GM19324 (cell line): ENCODE data around the gene NANOS2.

Source experiments
- ATAC-seq: cut with Tn5 transposase; IDR thresholded peaks from one replicate; pipeline ENCODE4 v1.9.1; 2021; ENCODE audit warnings: mild to moderate bottlenecking, moderate library complexity; ENCODE audit not compliant: unreplicated experiment, low FRiP score

NANOS2 gene

DNA sequence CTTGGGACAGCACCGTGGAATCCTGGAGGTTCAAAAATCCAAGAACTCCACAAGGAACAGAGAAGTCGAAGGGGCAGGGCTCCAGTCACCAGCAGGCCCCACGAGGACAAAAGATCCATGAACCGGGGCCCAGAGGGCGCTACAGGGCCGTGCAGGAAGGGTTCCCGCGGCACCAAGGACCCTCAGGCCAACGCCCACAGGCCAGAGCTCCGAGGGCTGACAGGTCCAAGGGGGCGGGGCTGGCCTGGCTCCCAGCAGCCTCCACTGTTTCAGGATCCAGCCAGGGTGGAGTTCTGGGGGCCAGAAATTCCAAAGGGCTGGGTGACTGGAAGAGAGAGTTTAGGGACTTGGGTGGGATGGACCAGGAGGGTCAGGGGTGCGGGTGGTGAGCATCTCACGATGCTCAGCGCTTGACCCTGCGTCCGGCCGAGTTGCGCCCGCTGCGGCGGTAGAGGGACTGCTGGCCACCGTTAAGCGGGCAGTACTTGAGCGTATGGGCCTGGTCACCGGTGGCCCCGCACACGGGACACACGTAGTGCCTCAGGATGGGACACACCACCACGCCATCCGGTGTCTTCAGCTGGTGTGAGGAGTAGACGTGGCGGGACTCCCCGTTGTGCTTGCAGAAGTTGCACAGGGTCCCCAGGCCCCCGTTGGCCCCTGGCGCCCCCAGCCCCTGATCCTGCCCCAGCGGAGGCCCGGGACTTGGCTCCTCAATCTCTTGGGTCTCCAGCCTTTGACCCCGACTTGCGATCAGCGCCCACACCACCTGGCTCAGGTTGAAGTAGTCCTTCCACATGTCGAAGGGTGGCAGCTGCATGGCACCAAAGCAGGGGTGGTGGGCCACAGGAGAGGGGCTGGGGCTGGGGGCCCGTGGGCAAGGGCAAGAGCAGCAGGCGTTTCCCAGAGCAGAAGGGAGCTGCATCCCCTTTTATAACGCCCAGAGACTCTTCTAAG lies at the start of gene NANOS2:
NANOS2 (minus strand) TSS at position 905 of the 957 bp plus-strand sequence; CDS start at position 820, 85 bp downstream.
- no peak for ATAC-seq

DNA sequence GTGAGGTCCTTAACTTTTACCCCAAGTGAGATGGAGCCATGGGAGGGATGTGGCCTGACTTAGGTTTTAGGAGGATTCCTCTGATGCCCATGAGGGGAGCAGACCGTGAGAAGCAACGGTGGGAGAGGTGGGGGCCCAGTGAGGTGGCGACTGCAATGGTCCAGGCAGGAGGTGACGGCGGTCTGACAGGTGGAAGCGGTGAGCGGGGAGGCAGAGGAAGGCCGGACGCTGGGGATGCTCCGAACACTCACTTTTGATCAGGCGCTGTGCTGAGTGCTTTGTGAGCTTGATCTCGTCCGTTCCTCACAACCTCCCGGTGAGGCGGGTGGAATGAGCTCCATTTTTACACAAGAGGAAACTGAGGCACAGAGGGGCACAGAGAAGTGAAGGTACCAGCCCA lies 47.4 kb upstream of the NANOS2 start:
- ATAC-seq = no peak

DNA sequence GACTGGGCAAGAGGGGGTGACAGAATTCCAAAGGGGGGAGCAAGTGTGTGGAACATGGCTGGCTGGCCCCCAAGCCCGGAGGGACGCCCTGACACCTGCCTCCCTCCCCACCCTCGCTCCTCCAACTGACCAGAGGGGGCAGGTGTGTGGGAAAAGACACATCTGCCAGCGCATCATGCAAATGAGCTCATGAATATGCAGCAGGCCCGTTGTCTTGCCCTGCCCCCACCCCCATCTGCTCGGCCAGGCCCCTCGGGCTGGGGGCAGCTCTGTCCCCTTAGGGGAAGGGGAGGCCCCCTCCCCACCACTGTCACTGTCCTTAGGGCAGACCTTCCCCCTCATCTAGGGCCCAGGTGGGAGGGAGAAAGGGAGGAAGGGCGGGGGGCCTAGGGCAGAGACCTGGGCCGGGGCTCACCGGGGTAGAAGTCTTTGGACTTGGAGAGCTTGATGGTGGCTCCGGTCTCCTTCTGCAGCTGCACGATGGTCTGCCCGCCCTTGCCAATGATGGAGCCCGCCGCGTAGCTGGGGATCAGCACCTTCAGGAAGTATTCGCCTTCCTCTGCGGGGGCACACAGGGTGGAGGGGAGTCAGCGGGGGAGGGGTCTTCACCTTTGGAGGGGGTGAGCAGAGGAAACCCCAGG lies 46.1 kb upstream of the NANOS2 start:
- no peak for ATAC-seq

DNA sequence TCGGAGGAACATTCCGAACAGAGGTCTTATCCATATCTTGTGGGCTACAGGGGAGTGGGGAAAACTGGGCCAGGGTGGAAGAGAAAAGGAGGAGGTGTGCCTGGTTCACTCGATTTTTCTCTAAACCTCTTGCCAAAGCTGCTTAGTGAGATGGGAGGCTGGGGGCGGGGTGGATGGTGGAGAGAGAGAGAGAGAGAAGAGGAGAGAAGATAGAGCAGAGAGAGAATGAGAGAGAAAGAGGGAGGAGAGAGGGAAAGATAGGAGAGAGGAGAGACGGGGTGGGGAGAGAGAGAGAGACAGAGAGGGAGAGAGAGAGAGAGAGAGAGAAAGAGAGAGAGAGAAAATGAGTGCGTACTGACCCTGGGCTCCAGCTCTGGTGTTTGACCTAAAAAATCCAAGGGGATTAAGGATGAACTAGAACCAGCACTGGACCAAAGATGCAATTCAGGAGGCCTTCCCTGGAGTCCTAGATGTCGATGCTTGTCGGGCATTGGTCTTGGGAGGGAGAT lies 45.0 kb upstream of the NANOS2 start:
- ATAC-seq = no peak

DNA sequence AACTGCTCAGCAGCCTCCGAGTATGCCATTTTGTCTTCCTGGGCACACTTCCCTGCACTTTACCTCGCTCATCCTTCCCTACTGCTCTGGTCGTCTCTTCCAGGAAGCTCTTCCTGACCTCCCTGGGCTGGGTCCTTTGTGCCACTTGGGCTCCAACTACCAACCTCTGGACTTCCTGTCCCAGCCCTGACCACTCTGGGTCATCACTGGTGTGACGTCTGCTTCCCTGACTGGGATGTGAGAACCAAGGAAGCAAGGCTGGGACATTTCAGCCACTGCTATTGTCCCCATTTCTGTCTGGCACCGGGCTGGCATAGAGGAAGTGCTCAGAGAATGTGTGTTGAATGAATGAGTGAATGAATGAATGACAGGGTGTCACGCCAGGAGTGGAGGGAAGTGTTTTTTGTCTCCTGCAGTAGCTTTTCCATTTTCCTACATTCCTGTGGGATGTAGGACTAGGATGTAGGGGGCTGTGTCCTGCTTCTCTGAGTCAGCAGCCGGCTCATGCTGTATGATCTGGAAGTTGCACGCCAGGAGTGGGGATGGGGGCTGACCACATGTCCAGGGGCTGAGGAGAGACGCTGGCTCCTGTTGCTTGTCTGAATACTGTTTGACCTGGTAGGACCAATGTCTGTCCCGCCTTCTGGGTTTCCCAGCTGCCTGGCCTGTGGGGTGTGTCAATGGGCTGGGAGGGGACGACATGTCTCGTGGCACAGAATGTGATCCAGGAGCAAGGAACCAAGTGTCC lies 44.4 kb upstream of the NANOS2 start:
- ATAC-seq = no peak

DNA sequence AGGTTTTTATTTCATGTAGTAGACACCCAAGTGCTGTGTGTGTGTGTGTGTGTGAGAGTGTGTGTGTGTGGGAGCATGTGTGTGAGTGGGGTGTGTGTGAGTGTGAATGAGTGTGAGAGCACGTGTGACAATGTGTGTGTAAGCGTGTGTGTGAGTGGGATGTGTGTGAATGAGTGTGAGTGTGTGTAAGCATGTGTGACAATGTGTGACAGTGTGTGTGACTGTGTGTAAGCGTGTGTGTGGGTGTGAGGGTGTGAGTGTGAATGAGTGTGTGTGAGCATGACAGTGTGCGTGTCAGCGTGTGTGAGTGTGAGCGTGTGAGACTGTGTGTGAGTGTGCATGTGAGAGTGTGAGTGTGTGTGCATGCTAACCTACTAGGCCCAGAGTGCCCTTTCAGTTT lies 43.7 kb upstream of the NANOS2 start:
- no peak for ATAC-seq

GRCh38 chr19:45955905-45956608 lies 41.5 kb upstream of the NANOS2 start:
- no peak for ATAC-seq

DNA sequence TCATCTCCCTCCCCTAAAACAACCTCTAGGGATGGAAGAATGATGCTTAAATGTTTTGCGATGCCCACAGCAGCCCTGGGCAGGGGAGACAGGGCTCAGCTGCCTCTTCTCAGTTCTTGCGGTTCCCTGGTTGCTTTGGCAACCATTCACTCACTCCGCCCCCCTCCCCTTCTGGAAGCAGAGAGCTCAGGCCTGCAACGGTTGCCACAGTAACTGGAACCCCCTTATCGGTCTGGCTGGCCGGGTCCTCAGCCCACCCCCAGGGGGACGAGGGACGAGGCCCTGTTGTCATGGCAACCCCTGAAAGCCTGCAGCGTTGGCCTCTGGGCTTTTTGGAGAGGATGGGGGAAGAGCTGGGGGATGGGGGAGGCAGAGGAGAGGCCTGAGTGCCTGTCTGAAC lies 39.6 kb upstream of the NANOS2 start:
- ATAC-seq = no peak

- no peak for ATAC-seq
Observed at GRCh38 chr19:45953676-45954075, 39.1 kb upstream of the NANOS2 start.

GRCh38 chr19:45952686-45953505 lies 38.3 kb upstream of the NANOS2 start:
- no peak for ATAC-seq

DNA sequence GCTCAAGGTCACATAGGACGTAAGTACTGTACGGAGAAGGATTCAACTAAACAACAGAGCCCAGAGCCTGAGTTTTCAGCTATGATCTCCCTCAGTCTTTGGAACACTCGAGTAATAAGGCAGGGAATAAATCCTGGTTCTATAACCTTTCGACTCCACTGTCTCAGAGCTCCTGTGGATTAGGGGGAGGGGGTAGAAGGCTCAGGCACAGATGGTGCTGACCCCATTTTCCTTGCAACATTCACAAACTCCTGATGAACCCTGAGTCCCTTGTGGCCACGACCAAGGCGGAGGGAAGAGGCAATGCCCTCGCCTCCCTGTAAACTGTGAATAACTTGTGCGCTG lies 37.7 kb upstream of the NANOS2 start:
- ATAC-seq = no peak

- ATAC-seq = no peak
Observed at GRCh38 chr19:45947926-45948325, 33.3 kb upstream of the NANOS2 start.

GRCh38 chr19:45940515-45940805 lies 25.9 kb upstream of the NANOS2 start:
- no peak for ATAC-seq

- no peak for ATAC-seq
Observed at GRCh38 chr19:45939792-45940514, 25.4 kb upstream of the NANOS2 start.

DNA sequence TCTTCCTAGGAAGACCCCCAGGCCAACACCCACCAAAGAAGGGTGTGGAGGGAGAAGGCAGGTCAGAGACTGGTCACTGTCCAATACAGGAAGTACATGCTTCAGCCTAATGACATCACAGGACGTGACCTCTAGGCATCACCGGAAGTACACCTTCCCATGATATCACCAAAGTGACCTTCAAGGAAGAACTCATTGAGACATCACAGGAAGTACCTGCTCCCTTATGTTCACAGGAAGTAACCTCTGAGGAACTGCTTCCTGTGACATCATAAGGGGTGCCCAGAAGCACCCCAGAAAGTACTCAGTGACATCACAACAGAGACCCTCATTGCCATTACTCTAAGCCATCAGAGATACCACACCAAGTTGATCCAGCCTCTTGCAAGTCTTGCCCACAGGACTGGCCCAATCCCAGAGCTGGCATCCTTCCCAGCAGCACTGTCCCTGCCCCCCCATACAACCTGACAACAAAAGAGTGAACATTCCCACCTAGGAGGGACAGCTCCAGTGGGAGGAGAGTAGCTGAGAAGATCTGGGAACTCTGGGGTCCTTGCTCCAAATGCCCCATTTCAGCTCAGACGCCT lies 24.2 kb upstream of the NANOS2 start:
- ATAC-seq = no peak

DNA sequence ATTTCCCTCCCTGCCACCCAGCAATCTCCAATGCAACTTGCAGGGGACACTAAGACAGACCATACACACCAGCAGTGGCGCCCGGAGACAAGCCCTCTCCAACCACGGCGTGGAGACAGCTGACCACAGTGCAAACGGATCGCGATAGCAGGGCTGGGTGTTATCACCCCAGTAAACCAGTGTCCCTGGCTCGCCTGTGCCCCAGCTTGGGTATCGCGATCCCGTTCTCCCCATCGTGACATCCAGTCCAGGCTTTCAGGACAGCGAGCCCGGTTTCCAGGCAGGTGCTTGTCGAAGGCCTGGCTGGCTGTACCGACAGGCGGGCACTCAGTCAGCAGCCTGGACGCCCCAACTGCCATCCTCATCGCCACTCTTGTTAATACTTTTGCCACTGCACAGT lies 20.7 kb upstream of the NANOS2 start:
- ATAC-seq = no peak

- no peak for ATAC-seq
Observed at GRCh38 chr19:45934551-45935230, 20.1 kb upstream of the NANOS2 start.

DNA sequence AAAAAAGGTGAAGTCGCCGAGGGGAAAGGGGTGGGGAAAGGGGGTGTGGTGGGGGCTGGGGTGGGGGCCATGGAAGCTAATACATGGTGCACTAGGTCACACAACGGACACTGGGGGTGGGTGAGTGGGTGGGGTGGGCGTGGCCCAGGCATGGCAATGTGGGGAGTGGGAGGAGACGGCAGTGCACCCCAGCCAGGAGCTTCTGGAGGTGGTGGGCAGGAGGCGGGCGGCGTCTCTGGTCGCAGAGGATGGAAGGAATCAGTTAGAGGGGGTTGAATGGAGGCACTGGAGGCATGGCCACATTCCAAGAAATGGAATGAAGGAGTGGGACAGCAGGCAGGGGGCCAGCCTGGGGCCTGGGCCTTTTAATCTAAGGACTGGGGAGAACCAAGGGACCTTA lies 19.2 kb upstream of the NANOS2 start:
- ATAC-seq = no peak
